Cardiac septum (tissue), 1 donor: ENCODE results near the gene KRT13. TPM values are rescaled to one million over a fixed set of nuclear protein-coding genes. Genes with fewer than 3 reads are reported as not detected.

Experiments used
- DNase-seq: peaks from one replicate; pipeline ENCODE4 v3.0.0-alpha.2; 2020; ENCODE audit warnings: low spot score
- intact Hi-C: fragments of 100-400 bp; cut with DNase I; formaldehyde crosslinking; loops from one replicate; pipeline ENCODE4 v1.14.0; 2022
- total RNA-seq: library from RNA; stranded (reverse); fragmentation: NEBNext Ultra II Directional; extraction: Animal tissue kit (Norgen Biotek cat#: 25700); gene quantifications from one replicate; pipeline ENCODE4 v1.2.1, GENCODE V29; 2021
- donor health status: DM: no; HTN: no; CAD: no.

KRT13 gene
- total RNA-seq, 1 donor from 2014 or later, result not detected

- no peak for DNase-seq
- intact Hi-C loops, result no loop called here
Observed at GRCh38 chr17:41504246-41504977, 1.0 kb downstream of the KRT13 start.

- no peak for DNase-seq
- intact Hi-C loops, result no loop called here
Observed at GRCh38 chr17:41503202-41503601, 2.2 kb downstream of the KRT13 start.

- intact Hi-C loops, result no loop called here
- DNase-seq, result peak; percentile 80
Observed at GRCh38 chr17:41500131-41500911, 5.1 kb downstream of the KRT13 start.

GRCh38 chr17:41499714-41500113 lies 5.7 kb downstream of the KRT13 start:
- intact Hi-C loops, result loop anchor here (10.0 kb wide), 1 partner anchor 175 kb away; no protein-coding TSS in a partner anchor
- no peak for DNase-seq

- no peak for DNase-seq
- intact Hi-C loops, result loop anchor here (10.0 kb wide), 1 partner anchor 173 kb away; no protein-coding TSS in a partner anchor
Observed at GRCh38 chr17:41498276-41498675, 7.1 kb downstream of the KRT13 start.

GRCh38 chr17:41496803-41497484 lies 8.5 kb downstream of the KRT13 start:
- intact Hi-C loops, result loop anchor here (10.0 kb wide), 1 partner anchor 172 kb away; no protein-coding TSS in a partner anchor
- peak; percentile 90 for DNase-seq

- DNase-seq, result no peak
Observed at GRCh38 chr17:41494524-41494923, 10.9 kb downstream of the KRT13 start.

GRCh38 chr17:41492771-41493170 lies 12.6 kb downstream of the KRT13 start:
- no peak for DNase-seq
- intact Hi-C loops, result loop anchor here (10.0 kb wide), 1 partner anchor 168 kb away; no protein-coding TSS in a partner anchor

More at GRCh38 chr17:41494524-41494923, 10.9 kb downstream of the KRT13 start:
- intact Hi-C loops, result loop anchor here (10.0 kb wide), 1 partner anchor 170 kb away; no protein-coding TSS in a partner anchor

GRCh38 chr17:41492351-41492750 lies 13.1 kb downstream of the KRT13 start:
- intact Hi-C loops, result loop anchor here (10.0 kb wide), 1 partner anchor 168 kb away; no protein-coding TSS in a partner anchor
- no peak for DNase-seq

- intact Hi-C loops, result loop anchor here (10.0 kb wide), 1 partner anchor 167 kb away; no protein-coding TSS in a partner anchor
- no peak for DNase-seq
Observed at GRCh38 chr17:41491476-41491875, 13.9 kb downstream of the KRT13 start.

GRCh38 chr17:41490000-41490990 lies 15.1 kb downstream of the KRT13 start:
- no peak for DNase-seq
- intact Hi-C loops, result loop anchor here (10.0 kb wide), 1 partner anchor 165 kb away; no protein-coding TSS in a partner anchor

- intact Hi-C loops, result no loop called here
- DNase-seq, result no peak
Observed at GRCh38 chr17:41489531-41489930, 15.9 kb downstream of the KRT13 start, which contains the start of gene KRT36. Gene KRT36 (minus strand): TSS chr17:41489910. CDS start chr17:41489864, 46 bp downstream.

- intact Hi-C loops, result no loop called here
- peak; percentile 88 for DNase-seq
Observed at GRCh38 chr17:41486809-41487530, 18.4 kb downstream of the KRT13 start.

- intact Hi-C loops, result no loop called here
Observed at GRCh38 chr17:41486316-41486715, 19.1 kb downstream of the KRT13 start.

GRCh38 chr17:41484920-41485904 lies 20.2 kb downstream of the KRT13 start:
- intact Hi-C loops, result no loop called here

More at GRCh38 chr17:41486316-41486715, 19.1 kb downstream of the KRT13 start:
- no peak for DNase-seq

GRCh38 chr17:41483991-41484826 lies 21.2 kb downstream of the KRT13 start:
- intact Hi-C loops, result no loop called here
- DNase-seq, result no peak

More at GRCh38 chr17:41484920-41485904, 20.2 kb downstream of the KRT13 start:
- DNase-seq, result no peak
